Fibroblast of skin of left biceps (primary cell): ENCODE results near the gene NAIF1.
"Not testable (repeated sequence)": the region's sequence is repeated elsewhere in the genome, so short reads cannot be mapped to it uniquely, and the experiment has no call there.

Source experiments
- DNase-seq, 2 experiments: peaks; one replicate each; pipeline ENCODE4 v3.0.0-alpha.2; 2013; ENCODE audit warnings: low read depth in 2 of 2

The NAIF1 gene, protein sequence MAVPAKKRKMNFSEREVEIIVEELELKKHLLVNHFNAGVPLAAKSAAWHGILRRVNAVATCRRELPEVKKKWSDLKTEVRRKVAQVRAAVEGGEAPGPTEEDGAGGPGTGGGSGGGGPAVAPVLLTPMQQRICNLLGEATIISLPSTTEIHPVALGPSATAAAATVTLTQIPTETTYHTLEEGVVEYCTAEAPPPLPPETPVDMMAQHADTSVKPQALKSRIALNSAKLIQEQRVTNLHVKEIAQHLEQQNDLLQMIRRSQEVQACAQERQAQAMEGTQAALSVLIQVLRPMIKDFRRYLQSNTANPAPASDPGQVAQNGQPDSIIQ

DNA sequence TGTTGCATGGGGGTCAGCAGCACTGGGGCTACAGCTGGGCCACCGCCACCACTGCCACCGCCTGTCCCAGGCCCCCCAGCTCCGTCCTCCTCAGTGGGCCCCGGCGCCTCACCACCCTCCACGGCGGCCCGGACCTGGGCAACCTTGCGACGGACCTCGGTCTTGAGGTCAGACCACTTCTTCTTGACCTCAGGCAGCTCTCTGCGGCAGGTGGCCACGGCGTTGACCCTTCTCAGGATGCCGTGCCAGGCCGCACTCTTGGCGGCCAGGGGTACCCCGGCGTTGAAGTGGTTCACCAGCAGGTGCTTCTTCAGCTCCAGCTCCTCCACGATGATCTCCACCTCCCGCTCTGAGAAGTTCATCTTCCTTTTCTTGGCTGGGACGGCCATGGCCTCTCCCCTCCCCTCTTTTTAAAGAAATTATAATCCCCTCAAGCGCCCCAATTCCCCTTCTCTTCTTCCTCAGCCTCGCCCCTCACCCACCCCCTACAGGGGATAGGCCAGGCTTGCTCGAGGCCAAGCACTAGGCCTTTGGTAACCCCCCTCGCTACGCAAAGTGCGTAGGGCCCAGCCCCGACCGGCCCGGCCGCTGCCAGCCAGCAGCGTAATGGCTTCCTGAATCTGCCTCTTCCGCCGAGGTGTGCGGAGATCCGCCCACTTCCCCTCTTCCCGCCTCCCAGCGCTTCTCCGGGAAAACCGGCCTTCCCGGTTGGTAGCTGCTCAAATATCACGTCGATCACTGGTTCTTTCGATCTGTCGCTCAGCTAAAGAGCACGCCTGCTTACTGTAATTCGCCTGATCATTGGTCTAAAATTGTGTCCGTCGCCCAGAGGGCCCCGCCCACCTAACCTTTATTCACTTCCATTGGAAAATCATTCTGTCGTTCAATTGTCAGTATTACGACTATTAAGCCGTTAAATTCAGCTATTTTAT, at the start of gene NAIF1:
NAIF1 (minus strand) TSS at position 608 of the 932 bp plus-strand sequence; CDS start at position 389, 219 bp downstream.
- DNase-seq: peak; percentile 99

DNA sequence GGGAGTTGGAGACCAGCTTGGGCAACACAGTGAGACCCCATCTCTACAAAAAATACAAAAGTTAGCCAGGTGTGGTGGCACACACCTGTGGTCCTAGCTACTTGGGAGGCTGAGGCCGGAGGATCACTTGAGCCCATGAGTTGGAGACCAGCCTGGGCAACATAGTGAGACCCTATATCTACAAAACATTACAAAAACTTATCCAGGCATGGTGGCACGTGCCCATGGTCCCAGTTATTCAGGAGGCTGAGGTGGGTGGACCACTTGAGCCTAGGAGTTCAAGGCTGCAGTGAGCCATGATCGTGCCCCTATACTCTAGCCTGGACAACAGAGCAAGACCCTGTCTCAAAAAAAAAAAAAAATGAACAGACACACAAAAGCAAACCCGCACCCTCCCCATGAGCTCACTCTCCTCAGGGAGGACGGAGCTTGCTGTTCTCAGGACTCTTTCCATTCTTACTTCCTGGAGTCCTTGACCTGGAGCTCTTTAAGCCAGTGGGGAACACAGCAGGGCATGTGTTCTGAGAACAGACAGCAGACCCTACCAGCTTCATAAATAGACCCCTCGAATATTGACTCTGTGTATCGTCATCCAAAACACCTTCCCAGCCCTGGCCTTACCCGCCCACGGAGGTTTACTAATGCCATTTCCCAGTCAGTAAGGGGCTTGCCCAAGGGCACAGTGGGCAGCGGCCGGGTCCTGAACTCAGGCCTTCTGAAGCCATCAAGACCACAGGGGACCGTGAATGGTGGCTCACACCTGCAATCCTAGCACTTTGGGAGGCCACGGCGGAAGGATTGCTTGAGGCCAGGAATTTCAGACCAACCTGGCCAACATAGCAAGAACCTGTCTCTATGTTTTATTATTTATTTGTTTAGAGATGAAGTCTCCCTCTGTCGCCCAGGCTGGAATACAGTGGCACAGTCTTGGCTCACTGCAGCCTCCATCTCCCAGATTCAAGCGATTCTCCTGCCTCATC, 49.3 kb upstream of the NAIF1 start:
- DNase-seq: no peak

DNA sequence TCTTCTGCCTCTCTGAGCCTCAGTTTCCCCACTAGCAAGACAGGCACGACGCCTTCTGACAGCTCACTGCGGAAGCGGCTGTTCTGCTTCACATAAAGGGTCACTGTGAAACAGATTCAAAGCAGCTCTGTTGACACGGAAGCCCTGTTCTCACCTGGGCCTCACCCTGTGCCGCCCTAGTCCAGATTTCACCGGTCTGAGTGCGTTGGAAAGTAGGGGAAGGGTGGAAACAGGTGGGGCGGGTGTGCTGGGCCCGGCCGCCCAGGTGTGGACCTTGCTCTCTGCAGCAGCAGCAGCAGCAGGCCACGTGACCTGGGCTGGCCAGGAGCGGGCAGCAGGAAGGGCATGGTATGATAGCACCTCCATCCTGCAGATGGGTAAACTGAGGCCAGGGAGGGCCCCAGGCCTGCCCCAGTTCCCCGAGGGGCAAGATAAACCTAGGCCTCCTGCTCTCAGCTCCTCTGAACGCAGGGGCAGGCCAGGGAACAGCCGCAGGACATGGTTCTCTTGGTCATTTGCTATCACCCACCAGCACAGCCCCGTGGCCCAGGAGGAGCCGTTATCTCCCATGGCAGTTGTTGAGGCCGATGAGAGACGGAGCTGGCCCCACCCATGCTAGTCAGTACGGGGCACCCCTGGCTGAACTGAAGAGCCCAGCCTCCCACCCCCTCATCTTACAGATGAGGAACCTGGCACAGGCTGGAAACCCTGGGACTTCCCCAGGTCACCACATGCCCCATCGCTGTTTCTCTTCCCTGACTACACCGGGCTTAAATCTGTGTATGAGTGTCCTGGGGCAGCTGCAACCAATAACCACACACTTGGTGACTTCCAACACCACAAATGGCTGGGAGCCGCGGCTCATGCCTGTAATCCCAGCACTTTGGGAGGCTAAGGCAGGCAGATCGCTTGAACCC, 48.3 kb upstream of the NAIF1 start:
- no peak for DNase-seq

DNA sequence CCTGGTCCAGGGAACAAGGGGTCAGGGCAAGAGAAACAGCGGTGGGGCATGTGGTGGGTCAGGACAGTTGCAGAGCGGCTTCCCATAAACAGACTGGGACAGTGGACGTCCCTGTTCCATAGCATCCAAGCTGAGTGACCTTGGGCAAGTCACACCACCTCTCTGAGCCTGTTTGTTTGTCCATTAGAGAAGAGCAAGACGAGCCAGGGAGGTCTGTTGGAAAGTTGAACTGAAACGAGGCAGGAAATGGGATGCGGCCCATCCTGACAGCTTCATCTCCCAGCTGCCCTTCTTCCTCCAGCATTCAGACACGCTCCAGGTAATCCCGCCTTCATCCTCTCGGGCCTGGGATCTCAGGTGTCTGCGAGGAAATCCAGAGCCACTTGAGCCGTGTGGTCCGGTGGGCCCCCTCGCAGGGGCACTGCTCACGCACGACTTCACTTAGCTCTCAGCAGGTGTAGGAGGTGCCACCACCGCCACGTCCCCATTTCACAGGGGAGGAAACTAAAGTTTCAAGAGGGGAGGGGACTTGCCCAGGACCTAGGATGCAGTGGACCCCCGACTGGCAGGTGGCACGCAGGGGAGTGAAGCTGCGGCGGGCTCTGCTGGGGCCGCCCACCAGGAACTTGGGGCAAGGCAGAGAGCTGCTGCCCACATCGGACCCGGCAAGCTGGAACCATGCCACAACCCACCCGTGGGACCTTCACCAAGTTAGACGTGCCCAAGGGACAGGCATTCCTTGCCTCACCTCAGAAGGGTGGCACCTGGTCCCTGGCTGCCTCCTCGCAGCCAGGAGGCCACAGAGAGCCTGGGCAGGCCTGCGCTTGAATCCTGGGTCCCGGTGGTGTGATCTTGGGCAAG, 47.4 kb upstream of the NAIF1 start:
- no peak for DNase-seq

DNA sequence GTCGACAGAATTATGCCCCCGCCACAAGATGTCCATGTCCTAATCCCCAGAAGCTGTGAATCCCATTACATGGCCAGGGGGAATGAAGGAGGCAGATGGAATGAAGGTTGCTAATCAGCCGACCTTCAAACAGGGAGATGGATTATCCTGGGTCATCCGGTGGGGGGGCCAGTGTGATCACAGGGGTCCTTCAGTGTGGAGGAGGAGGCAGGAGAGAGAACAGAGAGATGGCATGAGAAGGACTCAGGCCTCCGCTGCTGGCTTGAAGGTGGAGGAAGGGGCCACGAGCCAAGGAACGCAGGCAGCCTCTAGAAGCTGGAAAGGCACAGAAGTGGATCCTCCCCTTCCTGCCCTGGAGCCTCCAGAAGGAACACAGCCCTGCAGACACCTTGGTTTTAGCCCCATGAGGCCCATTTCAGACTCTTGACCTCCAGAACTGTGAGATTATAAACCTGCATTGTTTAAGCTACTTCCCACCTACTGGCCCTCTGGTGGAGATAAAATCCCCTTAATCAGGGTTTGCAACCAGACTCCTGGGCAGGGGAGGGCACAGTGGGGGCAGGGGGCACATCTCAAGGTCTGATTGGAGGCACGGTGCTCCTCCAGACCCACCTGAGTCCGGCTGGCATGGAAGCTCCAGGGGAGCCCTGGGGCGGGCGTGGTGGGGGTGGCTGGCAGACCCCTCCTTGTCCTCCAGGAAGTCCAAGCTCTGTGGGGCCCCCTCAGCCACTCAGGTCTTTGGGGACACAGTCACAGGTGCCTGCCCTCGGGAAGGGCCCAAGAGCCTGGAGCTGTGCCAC, 46.6 kb upstream of the NAIF1 start:
- no peak for DNase-seq

DNA sequence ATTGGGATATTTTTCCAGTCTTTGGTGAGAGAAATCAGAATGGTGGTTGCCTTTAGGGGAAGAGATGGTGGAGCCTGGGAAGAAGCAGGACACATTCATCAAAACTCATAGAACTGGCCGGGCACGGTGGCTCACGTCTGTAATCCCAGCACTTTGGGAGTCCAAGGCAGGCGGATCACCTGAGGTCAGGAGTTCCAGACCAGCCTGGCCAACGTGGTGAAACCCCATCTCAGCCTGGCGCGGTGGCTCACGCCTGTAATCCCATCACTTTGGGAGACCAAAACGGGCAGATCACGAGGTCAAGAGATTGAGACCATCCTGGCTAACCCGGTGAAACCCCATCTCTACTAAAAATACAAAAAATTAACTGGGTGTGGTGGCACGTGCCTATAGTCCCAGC, 44.6 kb upstream of the NAIF1 start:
- DNase-seq: not testable (repeated sequence)

DNA sequence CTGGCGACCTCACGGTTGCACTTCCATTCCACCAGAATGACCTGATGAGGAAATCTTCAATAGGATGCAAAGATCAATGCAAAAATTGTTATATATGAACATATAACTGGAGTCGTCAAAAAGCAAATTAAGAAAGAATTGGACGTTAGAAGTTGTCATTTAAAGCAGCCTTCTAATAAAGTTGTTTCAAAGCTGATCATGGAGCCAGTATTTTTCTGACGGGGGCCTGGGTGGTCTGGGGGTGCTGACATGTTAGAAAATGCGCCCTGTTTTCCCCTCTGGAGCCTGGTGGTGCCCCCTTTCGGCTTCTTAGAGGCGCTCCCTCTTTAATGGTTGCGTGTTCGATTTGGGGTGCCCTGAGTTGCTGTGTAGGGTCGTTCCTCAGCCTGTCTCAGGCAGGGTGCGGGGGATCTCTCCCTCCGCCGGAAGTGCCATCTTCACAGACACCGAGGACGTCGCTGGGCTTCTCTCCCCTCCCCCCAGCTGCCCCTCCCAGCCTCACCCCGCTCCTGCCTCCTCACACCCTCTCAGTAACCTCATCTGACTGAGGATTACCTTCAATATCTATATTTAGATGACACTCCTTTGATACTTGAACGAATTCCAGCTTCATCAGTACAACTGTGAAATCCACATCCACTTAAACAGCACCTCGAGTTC, 42.1 kb upstream of the NAIF1 start:
- DNase-seq: no peak

DNA sequence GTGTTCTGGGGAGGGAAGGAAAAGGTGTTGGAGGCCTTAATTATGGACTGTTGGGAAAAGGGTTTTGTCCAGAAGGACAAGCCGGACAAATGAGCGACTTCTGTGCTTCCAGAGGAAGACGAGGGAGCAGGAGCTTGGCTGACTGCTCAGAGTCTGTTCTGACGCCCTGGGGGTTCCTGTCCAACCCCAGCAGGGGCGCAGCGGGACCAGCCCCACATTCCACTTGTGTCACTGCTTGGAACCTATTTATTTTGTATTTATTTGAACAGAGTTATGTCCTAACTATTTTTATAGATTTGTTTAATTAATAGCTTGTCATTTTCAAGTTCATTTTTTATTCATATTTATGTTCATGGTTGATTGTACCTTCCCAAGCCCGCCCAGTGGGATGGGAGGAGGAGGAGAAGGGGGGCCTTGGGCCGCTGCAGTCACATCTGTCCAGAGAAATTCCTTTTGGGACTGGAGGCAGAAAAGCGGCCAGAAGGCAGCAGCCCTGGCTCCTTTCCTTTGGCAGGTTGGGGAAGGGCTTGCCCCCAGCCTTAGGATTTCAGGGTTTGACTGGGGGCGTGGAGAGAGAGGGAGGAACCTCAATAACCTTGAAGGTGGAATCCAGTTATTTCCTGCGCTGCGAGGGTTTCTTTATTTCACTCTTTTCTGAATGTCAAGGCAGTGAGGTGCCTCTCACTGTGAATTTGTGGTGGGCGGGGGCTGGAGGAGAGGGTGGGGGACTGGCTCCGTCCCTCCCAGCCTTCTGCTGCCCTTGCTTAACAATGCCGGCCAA, 41.3 kb upstream of the NAIF1 start:
- DNase-seq: no peak

DNA sequence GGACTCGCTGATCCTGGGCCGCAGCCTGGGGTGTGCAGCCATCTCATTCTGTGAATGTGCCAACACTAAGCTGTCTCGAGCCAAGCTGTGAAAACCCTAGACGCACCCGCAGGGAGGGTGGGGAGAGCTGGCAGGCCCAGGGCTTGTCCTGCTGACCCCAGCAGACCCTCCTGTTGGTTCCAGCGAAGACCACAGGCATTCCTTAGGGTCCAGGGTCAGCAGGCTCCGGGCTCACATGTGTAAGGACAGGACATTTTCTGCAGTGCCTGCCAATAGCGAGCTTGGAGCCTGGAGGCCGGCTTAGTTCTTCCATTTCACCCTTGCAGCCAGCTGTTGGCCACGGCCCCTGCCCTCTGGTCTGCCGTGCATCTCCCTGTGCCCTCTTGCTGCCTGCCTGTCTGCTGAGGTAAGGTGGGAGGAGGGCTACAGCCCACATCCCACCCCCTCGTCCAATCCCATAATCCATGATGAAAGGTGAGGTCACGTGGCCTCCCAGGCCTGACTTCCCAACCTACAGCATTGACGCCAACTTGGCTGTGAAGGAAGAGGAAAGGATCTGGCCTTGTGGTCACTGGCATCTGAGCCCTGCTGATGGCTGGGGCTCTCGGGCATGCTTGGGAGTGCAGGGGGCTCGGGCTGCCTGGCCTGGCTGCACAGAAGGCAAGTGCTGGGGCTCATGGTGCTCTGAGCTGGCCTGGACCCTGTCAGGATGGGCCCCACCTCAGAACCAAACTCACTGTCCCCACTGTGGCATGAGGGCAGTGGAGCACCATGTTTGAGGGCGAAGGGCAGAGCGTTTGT, 40.5 kb upstream of the NAIF1 start:
- DNase-seq: no peak

DNA sequence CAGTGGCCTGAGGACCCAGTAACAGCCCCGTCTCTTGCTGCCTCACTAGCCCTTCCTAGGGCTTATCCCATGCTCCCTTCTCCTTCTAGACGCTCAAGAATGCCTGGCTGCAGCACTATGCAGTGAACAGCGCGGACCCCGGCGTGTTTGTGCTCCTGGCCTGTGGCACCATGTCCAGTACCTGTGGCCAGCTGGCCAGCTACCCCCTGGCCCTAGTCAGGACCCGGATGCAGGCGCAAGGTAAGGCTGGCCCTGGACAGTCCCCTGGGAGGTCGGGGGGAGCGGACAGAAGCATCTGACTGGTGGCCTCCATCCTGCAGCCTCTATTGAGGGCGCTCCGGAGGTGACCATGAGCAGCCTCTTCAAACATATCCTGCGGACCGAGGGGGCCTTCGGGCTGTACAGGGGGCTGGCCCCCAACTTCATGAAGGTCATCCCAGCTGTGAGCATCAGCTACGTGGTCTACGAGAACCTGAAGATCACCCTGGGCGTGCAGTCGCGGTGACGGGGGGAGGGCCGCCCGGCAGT, 39.9 kb upstream of the NAIF1 start:
- no peak for DNase-seq

DNA sequence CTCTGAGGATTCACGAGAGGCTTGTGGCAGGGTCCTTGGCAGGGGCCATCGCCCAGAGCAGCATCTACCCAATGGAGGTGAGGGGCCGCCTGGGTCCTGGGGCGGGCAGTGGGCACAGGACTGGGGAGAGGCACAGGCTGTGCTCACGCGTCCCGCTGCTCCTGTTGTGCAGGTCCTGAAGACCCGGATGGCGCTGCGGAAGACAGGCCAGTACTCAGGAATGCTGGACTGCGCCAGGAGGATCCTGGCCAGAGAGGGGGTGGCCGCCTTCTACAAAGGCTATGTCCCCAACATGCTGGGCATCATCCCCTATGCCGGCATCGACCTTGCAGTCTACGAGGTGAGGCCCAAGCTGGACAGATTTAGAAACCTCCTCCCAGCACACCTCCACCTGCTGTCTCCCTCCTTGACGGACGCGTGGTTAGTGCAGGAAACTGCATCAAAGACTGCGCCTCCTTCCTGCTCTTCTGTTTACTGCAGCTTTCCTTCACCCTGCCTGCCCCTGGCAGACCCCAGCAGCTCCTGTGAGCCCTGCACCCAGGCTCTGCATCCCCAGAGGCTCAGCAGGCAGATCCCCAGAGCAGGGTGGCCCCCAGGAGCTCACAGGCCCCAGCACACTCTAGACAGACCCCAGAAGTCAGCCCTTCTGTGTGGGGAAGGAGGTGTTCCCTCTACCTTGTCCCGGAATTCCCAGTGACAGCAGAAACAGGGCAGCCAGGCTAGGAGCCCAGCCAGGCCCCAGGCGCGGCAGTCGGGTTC, 39.2 kb upstream of the NAIF1 start:
- DNase-seq: no peak

DNA sequence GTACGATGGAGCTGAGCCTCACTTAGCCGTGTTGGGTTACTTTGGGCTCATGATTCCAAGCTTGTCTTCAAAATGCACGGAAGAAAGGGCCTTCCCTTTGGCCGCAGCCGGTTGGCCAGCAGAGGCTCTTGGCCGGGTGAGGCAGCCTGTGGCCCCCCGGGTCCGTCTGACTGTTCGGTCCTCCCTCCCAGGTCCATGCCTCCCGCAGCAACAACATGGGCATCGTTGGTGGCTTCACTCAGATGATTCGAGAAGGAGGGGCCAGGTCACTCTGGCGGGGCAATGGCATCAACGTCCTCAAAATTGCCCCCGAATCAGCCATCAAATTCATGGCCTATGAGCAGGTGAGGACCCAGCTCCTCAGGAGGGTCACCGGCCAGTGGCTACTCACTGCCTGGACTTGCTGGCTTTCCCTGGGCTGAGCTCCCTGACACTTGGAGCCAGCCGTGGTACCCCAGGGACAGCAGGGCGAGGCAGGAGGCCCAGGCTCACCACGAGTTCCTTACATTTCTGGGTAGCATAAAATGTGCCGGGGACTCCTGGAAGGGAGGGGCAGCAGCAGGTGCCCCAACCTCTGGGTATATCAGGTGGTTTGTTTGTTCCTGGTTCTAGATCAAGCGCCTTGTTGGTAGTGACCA, 38.5 kb upstream of the NAIF1 start:
- no peak for DNase-seq

DNA sequence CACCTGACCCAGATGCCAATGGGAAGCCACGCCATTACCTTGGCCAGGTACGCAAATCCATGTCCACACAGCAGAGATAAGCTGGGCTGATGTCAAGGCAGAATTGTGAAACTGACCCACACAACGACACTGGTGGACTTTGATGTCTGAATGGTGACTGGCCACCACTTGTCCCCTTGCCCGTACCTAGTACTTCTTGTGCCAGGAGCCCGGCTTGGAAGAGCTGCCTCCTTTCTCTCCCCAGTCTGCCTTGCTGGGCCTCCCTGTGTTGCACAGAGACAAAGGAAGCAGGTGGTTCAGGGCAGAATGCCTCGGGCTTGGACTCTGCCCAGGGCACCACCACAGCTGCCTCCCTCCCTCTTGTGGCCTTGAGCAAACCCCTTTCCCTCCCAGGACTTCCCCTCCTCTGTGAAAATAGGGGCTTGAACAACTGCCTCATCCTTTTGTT, 37.1 kb upstream of the NAIF1 start:
- DNase-seq: no peak

DNA sequence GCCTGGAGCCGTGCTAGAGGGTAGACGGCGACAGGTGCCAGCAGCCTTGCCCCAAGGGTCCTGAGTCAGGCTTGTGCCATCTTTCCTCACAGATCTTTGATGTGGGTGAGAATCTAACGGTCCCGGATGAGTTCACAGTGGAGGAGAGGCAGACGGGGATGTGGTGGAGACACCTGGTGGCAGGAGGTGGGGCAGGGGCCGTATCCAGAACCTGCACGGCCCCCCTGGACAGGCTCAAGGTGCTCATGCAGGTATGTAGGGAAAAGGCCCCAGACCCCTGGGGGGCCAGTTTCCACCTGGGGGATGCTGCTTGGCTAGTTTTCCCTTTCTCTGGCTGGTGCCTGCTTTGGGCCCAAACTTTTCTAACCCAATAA, 36.5 kb upstream of the NAIF1 start:
- DNase-seq: no peak
